GM10847 (cell line): ENCODE results near the gene CDC123.

Experiments used
- POLR2A ChIP-seq: IDR thresholded peaks from 2 replicates; pipeline ENCODE4 v1.6.1; 2011; ENCODE audit not compliant: insufficient read length; ENCODE audit errors: extremely low read depth

CDC123 gene

GRCh38 chr10:12207114-12207513 is 11.1 kb downstream of the CDC123 start:
- no peak for TF ChIP-seq POLR2A

DNA sequence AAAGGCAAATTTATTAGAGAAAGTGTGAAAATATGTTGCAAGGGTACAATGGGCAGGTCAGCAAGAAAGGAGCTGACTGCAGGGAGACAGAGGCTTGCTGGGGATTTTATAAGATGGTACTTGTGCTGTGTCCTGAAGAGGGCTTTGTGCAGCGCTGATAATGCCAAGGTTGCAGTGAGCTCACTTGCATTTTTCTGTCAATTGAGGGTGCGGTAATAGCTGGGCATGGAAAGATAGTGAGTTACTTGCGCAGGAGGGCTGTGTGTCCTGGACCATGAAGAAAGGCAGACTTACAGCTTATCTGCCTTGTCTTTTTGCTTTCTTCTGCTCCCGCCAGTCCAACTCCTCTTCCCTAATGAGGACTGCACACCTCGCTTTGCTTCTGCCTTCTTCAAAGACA is 12.5 kb downstream of the CDC123 start:
- no peak for TF ChIP-seq POLR2A

GRCh38 chr10:12212454-12212853 is 16.5 kb downstream of the CDC123 start:
- TF ChIP-seq POLR2A = no peak

GRCh38 chr10:12213621-12214020 is 17.6 kb downstream of the CDC123 start:
- no peak for TF ChIP-seq POLR2A

- no peak for TF ChIP-seq POLR2A
Observed at GRCh38 chr10:12214093-12214492, 18.1 kb downstream of the CDC123 start.

GRCh38 chr10:12214763-12215218 is 18.8 kb downstream of the CDC123 start:
- TF ChIP-seq POLR2A = no peak

GRCh38 chr10:12218991-12219390 is 23.0 kb downstream of the CDC123 start:
- TF ChIP-seq POLR2A = no peak

DNA sequence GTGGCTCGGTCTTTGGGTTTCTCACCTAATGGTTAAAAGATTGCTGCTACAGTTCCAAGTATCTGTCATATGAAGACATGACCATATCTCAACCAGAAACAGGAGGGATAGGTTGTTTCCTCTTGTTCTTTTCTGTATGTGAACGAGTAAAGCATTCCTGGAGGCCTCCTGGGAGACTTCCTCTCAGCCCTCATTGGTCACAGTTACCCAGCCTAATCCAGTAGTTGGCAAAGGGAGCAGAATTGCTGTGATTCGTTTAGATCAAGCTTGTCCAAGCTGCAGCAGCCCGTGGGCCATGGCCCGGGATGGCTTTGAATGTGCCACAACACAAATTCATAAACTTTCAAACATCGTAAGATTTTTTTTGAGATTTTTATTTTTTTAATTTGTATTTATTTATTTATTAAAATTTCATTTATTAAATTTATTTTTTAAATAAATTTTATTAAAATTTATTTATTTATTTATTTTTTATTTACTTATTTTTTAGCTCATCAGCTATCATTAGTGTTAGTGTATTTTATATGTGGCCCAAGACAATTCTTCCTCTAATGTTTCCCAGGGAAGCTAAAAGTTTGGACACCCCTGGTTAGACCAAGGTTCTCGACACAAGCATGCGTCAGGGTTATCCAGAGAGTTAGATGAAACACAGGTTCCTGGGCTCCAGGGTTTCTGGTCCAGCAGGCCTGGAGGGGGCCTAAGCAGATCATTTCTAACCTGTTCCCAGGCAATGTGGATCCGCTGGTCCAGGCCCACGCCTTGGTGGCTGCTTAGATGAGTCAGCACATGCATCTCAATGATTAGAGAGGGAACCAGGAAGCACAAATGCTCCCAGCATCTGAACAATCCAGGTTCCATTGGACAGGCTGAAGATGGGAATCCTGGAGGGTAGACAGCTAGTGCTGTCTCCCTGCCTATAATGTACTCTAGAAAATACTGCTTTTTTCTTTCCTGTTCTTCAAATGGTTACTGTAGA is 25.6 kb downstream of the CDC123 start:
- TF ChIP-seq POLR2A = no peak

DNA sequence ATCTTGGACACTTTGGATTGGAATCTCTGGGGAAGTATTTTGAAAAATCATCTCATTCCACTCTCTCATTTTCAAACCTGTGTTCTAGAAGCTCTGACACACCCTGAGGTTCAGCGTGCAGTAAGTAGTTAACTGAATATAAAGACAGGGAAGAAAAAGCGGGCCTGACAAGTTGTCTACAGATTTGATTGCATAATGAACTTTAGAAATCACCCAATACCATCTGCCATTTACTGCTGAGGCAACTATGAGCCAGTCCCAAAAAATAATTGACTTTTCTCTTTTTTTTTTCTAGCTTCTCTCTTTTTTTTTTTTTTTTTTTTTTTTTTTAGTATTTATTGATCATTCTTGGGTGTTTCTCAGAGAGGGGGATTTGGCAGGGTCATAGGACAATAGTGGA is 29.5 kb downstream of the CDC123 start:
- no peak for TF ChIP-seq POLR2A

GRCh38 chr10:12228851-12229250 is 32.9 kb downstream of the CDC123 start:
- no peak for TF ChIP-seq POLR2A

DNA sequence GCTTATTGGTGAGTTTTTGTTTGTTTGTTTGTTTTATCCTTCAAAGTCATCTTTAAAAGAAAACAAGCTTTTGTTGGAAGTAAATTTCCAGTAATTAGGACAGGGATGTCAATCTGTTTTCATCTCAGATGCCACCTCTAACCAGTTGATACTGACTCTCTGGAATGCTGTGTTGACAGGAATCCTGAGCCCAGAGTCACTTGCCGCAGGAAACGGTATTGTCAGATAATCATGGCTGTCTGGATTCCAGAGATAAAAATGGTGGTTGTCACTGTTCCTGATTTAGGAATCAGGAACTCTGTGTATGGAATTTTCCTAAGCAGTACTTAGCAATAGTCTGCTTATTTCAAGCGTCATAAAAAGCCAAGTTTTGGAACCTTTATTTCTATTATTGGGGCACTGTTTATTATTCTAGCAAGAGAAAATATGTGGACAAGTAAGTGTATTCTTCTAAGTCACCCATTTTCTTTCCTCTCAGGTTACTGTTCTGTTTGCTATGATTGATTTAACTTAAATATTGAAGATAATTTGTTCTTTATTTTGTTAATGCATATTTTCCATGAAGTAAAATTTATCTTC is 39.2 kb downstream of the CDC123 start:
- no peak for TF ChIP-seq POLR2A

GRCh38 chr10:12235796-12236195 is 39.8 kb downstream of the CDC123 start:
- TF ChIP-seq POLR2A = no peak

GRCh38 chr10:12237265-12238220 is 41.6 kb downstream of the CDC123 start:
- no peak for TF ChIP-seq POLR2A

DNA sequence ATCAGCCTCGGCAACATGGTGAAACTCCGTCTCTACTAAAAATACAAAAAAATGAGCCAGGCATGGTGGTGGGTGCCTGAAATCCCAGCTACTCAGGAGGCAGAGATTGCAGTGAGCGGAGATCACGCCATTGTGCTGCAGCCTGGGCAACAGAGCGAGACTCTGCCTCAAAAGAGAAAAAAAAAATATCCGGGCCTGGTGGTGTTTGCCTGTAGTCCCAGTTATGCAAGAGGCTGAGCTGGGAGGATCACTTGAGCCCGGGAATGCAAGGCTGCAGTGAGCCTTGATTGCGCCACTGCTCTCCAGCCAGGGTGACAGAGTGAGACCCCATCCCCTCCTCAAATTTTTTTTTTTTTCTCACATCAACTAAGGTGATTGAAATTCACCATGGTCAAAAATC is 42.8 kb downstream of the CDC123 start:
- no peak for TF ChIP-seq POLR2A

GRCh38 chr10:12241810-12242529 is 46.0 kb downstream of the CDC123 start:
- TF ChIP-seq POLR2A = no peak
